ENCODE measurements around the gene MS4A4E. TPM values are rescaled to one million over a fixed set of nuclear protein-coding genes. Genes with fewer than 3 reads are reported as not detected.

The MS4A4E gene
- total RNA-seq, 6 donors from 2014 or later: 0.89 to 27.2 (median 3.2) TPM

DNA sequence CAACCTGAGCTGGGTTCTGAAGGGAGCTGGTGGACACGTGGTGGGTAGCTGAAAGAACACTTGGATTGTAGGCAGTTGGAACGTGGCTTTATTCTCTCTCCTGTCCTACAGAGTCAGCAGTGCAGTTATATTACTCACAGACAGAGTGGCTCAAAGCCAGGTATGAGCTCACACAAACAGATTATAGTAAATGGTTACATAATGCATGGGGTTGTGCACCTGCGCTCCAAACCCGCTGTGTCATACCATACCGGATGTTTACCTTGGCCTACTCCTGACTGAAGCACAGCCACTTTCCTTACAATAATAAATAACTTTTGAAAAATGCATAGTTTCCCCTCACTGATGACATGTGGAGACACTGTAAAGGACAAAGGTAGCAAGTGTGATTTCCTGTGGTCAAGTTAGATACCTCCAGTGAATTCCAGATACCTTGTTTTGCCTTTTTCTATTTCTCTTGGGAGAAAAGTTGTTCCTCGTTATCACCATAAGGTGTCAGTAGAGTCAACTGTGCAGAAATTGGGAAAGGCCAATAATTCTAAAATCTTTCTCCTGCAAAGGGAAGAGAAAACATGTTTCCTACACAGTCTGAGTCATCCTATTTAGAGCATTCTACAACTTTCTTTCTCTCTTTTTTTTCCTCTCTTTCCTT lies 73.5 kb downstream of the MS4A4E start:
- TF ChIP-seq, protein P1, sequence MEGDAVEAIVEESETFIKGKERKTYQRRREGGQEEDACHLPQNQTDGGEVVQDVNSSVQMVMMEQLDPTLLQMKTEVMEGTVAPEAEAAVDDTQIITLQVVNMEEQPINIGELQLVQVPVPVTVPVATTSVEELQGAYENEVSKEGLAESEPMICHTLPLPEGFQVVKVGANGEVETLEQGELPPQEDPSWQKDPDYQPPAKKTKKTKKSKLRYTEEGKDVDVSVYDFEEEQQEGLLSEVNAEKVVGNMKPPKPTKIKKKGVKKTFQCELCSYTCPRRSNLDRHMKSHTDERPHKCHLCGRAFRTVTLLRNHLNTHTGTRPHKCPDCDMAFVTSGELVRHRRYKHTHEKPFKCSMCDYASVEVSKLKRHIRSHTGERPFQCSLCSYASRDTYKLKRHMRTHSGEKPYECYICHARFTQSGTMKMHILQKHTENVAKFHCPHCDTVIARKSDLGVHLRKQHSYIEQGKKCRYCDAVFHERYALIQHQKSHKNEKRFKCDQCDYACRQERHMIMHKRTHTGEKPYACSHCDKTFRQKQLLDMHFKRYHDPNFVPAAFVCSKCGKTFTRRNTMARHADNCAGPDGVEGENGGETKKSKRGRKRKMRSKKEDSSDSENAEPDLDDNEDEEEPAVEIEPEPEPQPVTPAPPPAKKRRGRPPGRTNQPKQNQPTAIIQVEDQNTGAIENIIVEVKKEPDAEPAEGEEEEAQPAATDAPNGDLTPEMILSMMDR (IDR thresholded peaks at IDR 0.05): peak in 5 of 6 experiments; percentile 21 to 49 (median 29)
- TF ChIP-seq POLR2A (IDR thresholded peaks at IDR 0.05) (no peak), POLR2AphosphoS5 (IDR thresholded peaks at IDR 0.05) (no peak)
- H3K27ac ChIP-seq: no peak overlapping the region
- no peaks in the 10 kb centered on the region for H3K4me1 ChIP-seq
- no peak overlapping the region for H3K4me3 ChIP-seq
- 64 to 81% methylated on average over 6 of the region's 6 CpGs for WGBS, 2 donors
- DNase-seq (no peak), ATAC-seq (ENCODE audit: low FRiP score in 2 of 2) (peak; percentile 32 to 61)
- no peaks in the 10 kb centered on the region for H3K9me3 ChIP-seq
- H3K36me3 ChIP-seq: no peaks in the 10 kb centered on the region
- H3K27me3 ChIP-seq: no peaks in the 10 kb centered on the region

DNA sequence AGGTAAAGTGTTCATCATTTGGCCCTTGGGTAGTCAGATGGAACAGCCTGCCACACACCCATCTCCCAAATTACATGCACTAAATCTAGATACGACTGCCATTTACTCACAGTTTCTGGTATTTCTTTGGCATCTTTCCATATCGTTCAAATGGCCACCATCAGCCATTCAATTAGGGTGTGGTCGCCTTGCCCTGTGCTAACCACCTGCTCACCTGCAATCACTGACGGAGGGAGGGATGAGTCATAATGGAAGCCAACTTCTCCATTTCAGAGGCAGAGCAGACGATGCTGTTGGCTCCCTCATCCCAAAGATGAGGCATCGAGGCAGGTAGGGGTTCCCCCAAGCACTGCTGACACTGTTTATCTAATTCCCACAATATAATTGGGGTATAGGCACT lies 74.6 kb downstream of the MS4A4E start:
- Histone ChIP-seq H3K27ac (no peak overlapping the region), H3K4me3 (no peak overlapping the region), H3K27me3 (no peaks in the 10 kb centered on the region), H3K36me3 (no peaks in the 10 kb centered on the region), H3K9me3 (no peaks in the 10 kb centered on the region), H3K4me1 (no peaks in the 10 kb centered on the region)
- 74 to 86% methylated on average over 6 of the region's 6 CpGs for WGBS, 2 donors
- ATAC-seq (ENCODE audit: low FRiP score in 2 of 2) (no peak), DNase-seq (no peak)
- TF ChIP-seq, protein P1 (IDR thresholded peaks at IDR 0.05): no peak
- TF ChIP-seq POLR2AphosphoS5 (IDR thresholded peaks at IDR 0.05) (no peak), EP300 (IDR thresholded peaks at IDR 0.05) (no peak), POLR2A (IDR thresholded peaks at IDR 0.05) (no peak)

DNA sequence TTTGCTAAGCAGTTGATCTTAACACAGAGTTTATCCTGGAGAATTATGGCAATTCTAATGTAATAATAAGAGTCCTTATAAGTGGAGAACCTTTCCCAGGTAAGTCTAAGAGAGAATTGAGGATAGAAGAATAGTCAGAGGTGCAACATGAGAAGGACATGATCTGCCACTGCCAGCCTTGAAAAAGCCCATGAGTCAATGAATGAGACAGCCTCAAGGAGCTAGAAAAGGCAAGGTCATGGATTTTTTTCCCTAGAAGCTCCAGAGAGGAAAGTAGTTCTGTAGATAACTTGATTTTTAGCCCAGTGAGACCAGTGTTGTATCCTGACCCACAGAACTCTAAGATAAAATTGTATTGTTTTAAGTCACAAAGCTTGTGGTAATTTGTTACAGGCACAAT lies 77.0 kb downstream of the MS4A4E start:
- TF ChIP-seq POLR2AphosphoS5 (IDR thresholded peaks at IDR 0.05): no peak
- TF ChIP-seq POLR2A (IDR thresholded peaks at IDR 0.05): no peak
- TF ChIP-seq, protein P1 (IDR thresholded peaks at IDR 0.05): no peak
- no peak for TF ChIP-seq EP300 (IDR thresholded peaks at IDR 0.05)
- DNase-seq (no peak), ATAC-seq (ENCODE audit: low FRiP score in 2 of 2) (no peak)
- no peaks in the 10 kb centered on the region for H3K9me3 ChIP-seq
- H3K36me3 ChIP-seq: no peaks in the 10 kb centered on the region
- no peaks in the 10 kb centered on the region for H3K4me1 ChIP-seq
- H3K4me3 ChIP-seq: no peak overlapping the region
- no peak overlapping the region for H3K27ac ChIP-seq
- no peaks in the 10 kb centered on the region for H3K27me3 ChIP-seq

DNA sequence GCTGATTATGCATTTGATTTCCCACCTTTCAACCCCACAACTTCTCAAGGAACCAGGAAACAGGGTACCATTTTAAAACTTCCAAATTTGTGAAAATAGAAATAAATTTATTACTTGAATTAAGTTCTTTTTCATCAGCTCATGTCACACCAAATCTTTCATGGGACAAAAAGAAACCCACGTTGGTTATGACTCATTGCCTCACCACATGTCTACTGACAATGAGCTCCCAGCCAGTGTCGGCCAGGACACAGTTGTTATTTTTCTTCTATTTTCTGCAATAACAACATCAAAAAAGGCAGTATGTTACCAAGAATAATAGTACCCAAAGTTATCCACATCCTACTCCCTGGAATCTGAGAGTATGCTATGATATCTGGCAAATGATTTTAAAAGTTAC lies 77.4 kb downstream of the MS4A4E start:
- 61 to 62% methylated on average over 2 of the region's 2 CpGs for WGBS, 2 donors
- ATAC-seq (ENCODE audit: low FRiP score in 2 of 2) (no peak), DNase-seq (no peak)
- Histone ChIP-seq H3K4me3 (no peak overlapping the region), H3K36me3 (no peaks in the 10 kb centered on the region), H3K9me3 (no peaks in the 10 kb centered on the region), H3K27ac (no peak overlapping the region), H3K27me3 (no peaks in the 10 kb centered on the region), H3K4me1 (no peaks in the 10 kb centered on the region)
- TF ChIP-seq POLR2AphosphoS5 (IDR thresholded peaks at IDR 0.05) (no peak), EP300 (IDR thresholded peaks at IDR 0.05) (no peak), POLR2A (IDR thresholded peaks at IDR 0.05) (no peak)
- TF ChIP-seq, protein P1 (IDR thresholded peaks at IDR 0.05): no peak

DNA sequence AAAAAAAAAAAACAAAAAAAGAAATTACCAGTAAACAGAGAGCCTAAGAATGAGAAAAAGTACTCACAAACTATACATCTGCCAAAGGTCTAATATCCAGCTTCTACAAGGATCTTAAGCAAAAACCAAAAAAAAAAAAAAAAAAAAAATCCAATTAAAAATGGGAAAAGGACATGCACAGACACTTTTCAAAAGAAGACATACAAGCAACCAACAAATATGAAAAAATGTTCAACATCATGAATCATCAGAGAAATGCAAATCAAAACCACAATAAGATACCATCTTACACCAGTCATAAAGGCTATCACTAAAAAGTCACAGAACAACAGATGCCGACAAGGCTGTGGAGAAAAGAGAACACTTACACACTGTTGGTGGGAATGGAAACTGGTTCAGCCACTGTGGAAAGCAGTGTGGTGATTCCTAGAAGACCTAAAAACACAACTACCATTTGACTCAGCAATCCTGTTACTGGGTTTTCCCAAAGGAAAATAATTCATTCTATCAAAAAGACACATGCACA lies 78.3 kb downstream of the MS4A4E start:
- Histone ChIP-seq H3K27me3 (no peaks in the 10 kb centered on the region), H3K9me3 (no peaks in the 10 kb centered on the region), H3K4me3 (no peak overlapping the region), H3K27ac (no peak overlapping the region), H3K36me3 (no peaks in the 10 kb centered on the region), H3K4me1 (no peaks in the 10 kb centered on the region)
- no peak for DNase-seq
- no peak for ATAC-seq (ENCODE audit: low FRiP score in 2 of 2)
- TF ChIP-seq EP300 (IDR thresholded peaks at IDR 0.05) (no peak), POLR2A (IDR thresholded peaks at IDR 0.05) (no peak), POLR2AphosphoS5 (IDR thresholded peaks at IDR 0.05) (no peak)
- TF ChIP-seq, protein P1 (IDR thresholded peaks at IDR 0.05): no peak
- 91 to 95% methylated on average over 1 of the region's 1 CpG for WGBS, 2 donors

Measured in upper lobe of left lung (tissue), 6 donors.